AG09309 (cell line): ENCODE data around the gene REX1BD.

Experiments
- DNase-seq: peaks from one replicate; pipeline ENCODE4 v3.0.0-alpha.2; 2010; ENCODE audit warnings: low read depth
- H3K4me3 ChIP-seq: 2 replicates; pipeline ENCODE4 v1.5.1; 2011; ENCODE audit warnings: mild to moderate bottlenecking, low read depth, low read length, moderate library complexity; ENCODE audit not compliant: control insufficient read depth
- TF ChIP-seq, protein P1 (sequence below): IDR thresholded peaks from 2 replicates; pipeline ENCODE4 v1.5.1; 2011; ENCODE audit warnings: mild to moderate bottlenecking, low read depth, low read length, inconsistent platforms; ENCODE audit not compliant: insufficient read depth, control insufficient read depth; ENCODE audit errors: missing control alignments

The REX1BD gene

DNA sequence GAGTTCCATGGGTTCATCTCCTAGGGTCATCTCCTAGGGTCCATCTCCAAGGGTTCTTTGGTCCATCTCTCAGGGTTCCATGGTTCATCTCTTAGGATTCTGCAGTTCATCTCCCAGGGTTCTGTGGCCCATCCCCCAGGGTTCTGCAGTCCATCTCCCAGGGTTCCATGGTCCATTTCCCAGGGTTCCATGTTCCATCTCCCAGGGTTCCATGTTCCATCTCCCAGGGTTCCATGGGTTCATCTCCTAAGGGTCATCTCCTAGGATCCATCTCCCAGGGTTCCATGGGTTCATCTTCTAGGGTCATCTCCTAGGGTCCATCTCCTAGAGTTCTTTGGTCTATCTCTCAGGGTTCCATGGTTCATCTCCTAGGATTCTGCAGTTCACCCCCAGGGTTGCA lies 29.0 kb downstream of the REX1BD start:
- TF ChIP-seq, protein P1, sequence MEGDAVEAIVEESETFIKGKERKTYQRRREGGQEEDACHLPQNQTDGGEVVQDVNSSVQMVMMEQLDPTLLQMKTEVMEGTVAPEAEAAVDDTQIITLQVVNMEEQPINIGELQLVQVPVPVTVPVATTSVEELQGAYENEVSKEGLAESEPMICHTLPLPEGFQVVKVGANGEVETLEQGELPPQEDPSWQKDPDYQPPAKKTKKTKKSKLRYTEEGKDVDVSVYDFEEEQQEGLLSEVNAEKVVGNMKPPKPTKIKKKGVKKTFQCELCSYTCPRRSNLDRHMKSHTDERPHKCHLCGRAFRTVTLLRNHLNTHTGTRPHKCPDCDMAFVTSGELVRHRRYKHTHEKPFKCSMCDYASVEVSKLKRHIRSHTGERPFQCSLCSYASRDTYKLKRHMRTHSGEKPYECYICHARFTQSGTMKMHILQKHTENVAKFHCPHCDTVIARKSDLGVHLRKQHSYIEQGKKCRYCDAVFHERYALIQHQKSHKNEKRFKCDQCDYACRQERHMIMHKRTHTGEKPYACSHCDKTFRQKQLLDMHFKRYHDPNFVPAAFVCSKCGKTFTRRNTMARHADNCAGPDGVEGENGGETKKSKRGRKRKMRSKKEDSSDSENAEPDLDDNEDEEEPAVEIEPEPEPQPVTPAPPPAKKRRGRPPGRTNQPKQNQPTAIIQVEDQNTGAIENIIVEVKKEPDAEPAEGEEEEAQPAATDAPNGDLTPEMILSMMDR: no peak
- H3K4me3 ChIP-seq: no peak overlapping the region
- no peak for DNase-seq

GRCh38 chr19:18618236-18618635 lies 29.6 kb downstream of the REX1BD start:
- TF ChIP-seq, protein P1: no peak
- no peak for DNase-seq
- no peak overlapping the region for H3K4me3 ChIP-seq

DNA sequence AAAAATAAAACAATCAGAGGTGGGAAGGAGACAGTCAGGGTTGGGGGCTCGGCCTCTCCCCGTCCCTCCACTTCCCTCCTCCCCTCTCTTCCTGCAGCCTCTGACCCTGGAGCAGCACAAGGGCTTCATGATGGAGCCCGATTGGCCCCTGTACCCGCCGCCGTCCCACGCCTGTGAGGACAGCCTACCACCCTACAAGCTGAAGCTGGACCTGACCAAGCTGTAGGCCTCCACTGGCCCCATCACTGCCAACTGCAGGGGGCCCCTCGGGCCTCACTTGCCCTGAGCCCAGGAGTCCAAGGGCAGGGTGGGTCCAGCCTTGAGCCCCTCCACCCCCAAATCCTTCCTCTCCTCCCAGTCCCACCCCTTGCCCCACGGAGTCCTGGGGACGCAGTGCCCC lies 31.7 kb downstream of the REX1BD start:
- DNase-seq: no peak
- H3K4me3 ChIP-seq: no peak overlapping the region
- TF ChIP-seq, protein P1: no peak

DNA sequence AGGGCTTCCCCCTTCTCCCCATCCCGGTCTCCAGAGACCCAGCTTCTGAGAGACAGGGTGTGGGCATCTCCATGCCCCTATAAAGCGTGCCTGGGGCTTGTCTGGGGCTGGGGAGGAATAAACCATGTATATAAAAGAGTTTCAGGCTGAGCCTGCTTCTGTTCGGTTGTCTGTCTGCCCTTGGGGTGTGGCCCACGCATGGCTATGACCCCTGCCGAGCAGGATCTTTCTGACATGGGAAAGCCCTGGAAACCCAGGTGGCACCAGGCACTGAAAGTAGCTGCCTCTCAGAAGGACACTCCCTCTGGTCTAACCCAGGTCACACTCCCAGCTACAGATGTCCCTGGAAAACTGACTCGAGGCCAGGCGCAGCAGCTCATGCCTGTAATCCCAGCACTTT lies 32.3 kb downstream of the REX1BD start:
- TF ChIP-seq, protein P1: no peak
- no peak for DNase-seq
- H3K4me3 ChIP-seq: no peak overlapping the region

- DNase-seq: no peak
- H3K4me3 ChIP-seq: no peak overlapping the region
- TF ChIP-seq, protein P1: no peak
Observed at GRCh38 chr19:18626906-18627305, 38.3 kb downstream of the REX1BD start.

DNA sequence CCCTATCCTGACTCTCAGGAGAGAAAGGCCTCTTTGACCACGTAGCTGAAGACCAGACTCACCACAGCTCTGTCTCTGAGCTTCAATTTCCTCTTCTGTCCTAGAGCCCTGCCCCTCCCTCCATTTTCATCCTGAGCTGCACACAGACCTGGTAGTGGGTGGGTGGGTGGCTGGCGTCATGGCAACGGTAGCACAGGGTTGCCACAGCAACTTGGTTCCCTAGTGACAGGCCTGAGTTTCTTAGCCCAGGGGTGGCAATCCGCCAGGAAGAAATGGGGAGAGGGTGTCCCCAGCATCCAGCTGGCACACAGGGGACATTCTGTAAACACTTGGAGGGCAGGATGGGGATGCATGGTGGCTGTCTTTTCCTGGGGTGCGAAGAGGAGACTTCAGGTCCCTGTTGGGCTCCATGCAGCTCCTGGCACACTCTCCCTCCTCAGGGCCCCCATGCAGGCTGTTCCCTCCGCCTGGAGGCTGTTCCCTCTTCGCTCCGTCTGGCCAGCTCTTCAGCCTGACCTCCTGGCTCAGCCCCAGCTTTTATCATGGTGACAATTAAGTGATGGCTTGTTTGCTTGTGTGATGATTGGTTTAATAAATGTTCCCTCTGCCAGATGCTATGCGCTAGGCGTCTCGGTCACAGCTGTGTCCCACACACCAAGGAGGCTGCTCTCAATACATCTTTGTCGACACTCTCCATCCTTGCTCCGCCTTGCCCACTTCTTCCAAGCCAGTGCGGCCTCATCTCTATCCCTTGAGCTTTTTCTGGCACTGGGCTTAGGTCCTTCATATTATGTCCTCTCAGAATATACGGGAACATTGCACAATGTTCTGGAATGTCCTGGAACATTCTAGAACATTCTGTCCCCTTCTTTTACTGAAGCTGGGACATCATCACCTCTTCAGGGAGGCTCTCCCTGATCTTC lies 40.8 kb downstream of the REX1BD start:
- TF ChIP-seq, protein P1: no peak
- DNase-seq: no peak
- H3K4me3 ChIP-seq: no peak overlapping the region
